HepG2 (cell line): Measurements from ENCODE around the gene TIRAP. TPM values are rescaled to one million over a fixed set of nuclear protein-coding genes. Genes with fewer than 3 reads are reported as not detected.

Experiments used
- ATAC-seq: fragments of 200-7000 bp; cut with Tn5 transposase; 3 replicates; pipeline ENCODE4 v1.9.1; 2020; ENCODE audit warnings: mild to moderate bottlenecking, moderate library complexity
- BruUV-seq: library from RNA; stranded (reverse); fragments of 400-500 nt; replicated peaks from 2 replicates; lab custom pipeline; 2021; lab: Mats Ljungman, UMichigan
- CTCF ChIA-PET: fragments of 300-600 bp; formaldehyde crosslinking; extraction: SDS; loops from one replicate; lab custom pipeline; 2021; ENCODE audit warnings: low total read pairs, inconsistent platforms, low intra/inter-chr PET ratio; lab: Yijun Ruan, JAX
- POLR2A ChIA-PET: fragments of 350-600 bp; sonication (Branson Sonifier 250); formaldehyde crosslinking; loops from one replicate; lab custom pipeline; 2020; ENCODE audit warnings: antibody characterized with exemption, inconsistent platforms; lab: Yijun Ruan, JAX
- DNase-seq: peaks from one replicate; pipeline ENCODE4 v3.0.0-alpha.2; 2015; ENCODE audit warnings: low spot score
- FAIRE-seq: peaks from 3 replicates; lab custom pipeline; 2011; peaks lifted over from hg19 to GRCh38; lab: Jason Lieb, UNC
- H2AFZ ChIP-seq: one replicate; pipeline ENCODE4 v1.6.1; 2011; ENCODE audit warnings: low read length, inconsistent platforms
- H3K27ac ChIP-seq: fragments of 300-600 bp; 3 replicates; pipeline ENCODE4 v1.8.0; 2011; ENCODE audit warnings: mixed run types, mild to moderate bottlenecking, mixed read lengths, low read length, inconsistent platforms; ENCODE audit not compliant: insufficient read depth; ENCODE audit errors: extremely low read length
- H3K27me3 ChIP-seq, 2 experiments: fragments of 200-600 bp in 1 of 2; 2 replicates in 1 of 2; 3 replicates in 1 of 2; pipeline versions ENCODE4 v1.6.0 to v1.8.0; 2011; ENCODE audit warnings: low read length in 2 of 2, mild to moderate bottlenecking in 2 of 2, moderate library complexity in 2 of 2, inconsistent platforms in 1 of 2; ENCODE audit not compliant: insufficient read depth in 2 of 2, control insufficient read depth in 1 of 2
- H3K36me3 ChIP-seq, 2 experiments: fragments of 200-600 bp in 1 of 2; replicated peaks in 1 of 2; 2 replicates in 1 of 2; 3 replicates in 1 of 2; pipeline versions ENCODE4 v1.5.1 to v1.8.0; 2011; ENCODE audit warnings: low read length in 2 of 2, inconsistent platforms in 1 of 2; ENCODE audit not compliant: insufficient read depth in 2 of 2, control insufficient read depth in 1 of 2
- H3K4me1 ChIP-seq: 2 replicates; pipeline ENCODE4 v1.5.1; 2012; ENCODE audit warnings: low read length, inconsistent platforms; ENCODE audit not compliant: insufficient read depth
- H3K4me2 ChIP-seq: 2 replicates; pipeline ENCODE4 v1.6.0; 2011; ENCODE audit warnings: low read depth, low read length, inconsistent platforms
- H3K4me3 ChIP-seq, 3 experiments: fragments of 200-600 bp in 1 of 3; sonication (generic), shearing (Covaris generic) in 1 of 3; replicated peaks in 1 of 3; 2 replicates each; pipeline ENCODE4 v1.5.1; 2011 to 2016; ENCODE audit warnings: low read length in 3 of 3, inconsistent platforms in 2 of 3, low read depth in 2 of 3, mild to moderate bottlenecking in 2 of 3, control low read depth in 1 of 3, mixed read lengths in 1 of 3; ENCODE audit not compliant: insufficient read depth in 1 of 3
- H3K79me2 ChIP-seq: one replicate; pipeline ENCODE4 v1.6.1; 2011; ENCODE audit warnings: low read length, inconsistent platforms; ENCODE audit not compliant: insufficient read depth
- H3K9ac ChIP-seq: 2 replicates; pipeline ENCODE4 v1.6.0; 2011; ENCODE audit warnings: mild to moderate bottlenecking, low read depth, low read length, inconsistent platforms; ENCODE audit not compliant: insufficient read depth
- H3K9me3 ChIP-seq: 2 replicates; pipeline ENCODE4 v1.5.1; 2012; ENCODE audit warnings: mild to moderate bottlenecking, low read length
- H4K20me1 ChIP-seq: 2 replicates; pipeline ENCODE4 v1.6.0; 2011; ENCODE audit warnings: inconsistent platforms, mild to moderate bottlenecking, low read length, moderate library complexity; ENCODE audit not compliant: insufficient read depth
- FOXM1 ChIP-seq: sonication (generic); formaldehyde crosslinking; IDR thresholded peaks from 2 replicates; pipeline ENCODE4 v1.5.0; 2020; ENCODE audit warnings: missing genetic modification reagents
- HIVEP1 ChIP-seq: sonication (generic); formaldehyde crosslinking; IDR thresholded peaks from 2 replicates; pipeline ENCODE4 v1.4.0; 2020; ENCODE audit warnings: mild to moderate bottlenecking, missing genetic modification reagents
- HNRNPH1 ChIP-seq: fragments of 200-400 bp; formaldehyde crosslinking; optimal IDR thresholded peaks from 2 replicates; pipeline ENCODE3; 2017; ENCODE audit warnings: mild to moderate bottlenecking, low read depth, low read length
- NFYC ChIP-seq: IDR thresholded peaks from 2 replicates; pipeline ENCODE4 v1.6.1; 2016; ENCODE audit warnings: missing genetic modification reagents, missing compliant biosample characterization
- PBX2 ChIP-seq: IDR thresholded peaks from 2 replicates; pipeline ENCODE4 v1.6.1; 2016; ENCODE audit warnings: control low read depth
- SMARCC2 ChIP-seq: fragments of 450-650 bp; IDR thresholded peaks from 2 replicates; pipeline ENCODE4 v1.6.1; 2017; ENCODE audit warnings: antibody characterized with exemption, mild to moderate bottlenecking
- THAP8 ChIP-seq: sonication (generic); formaldehyde crosslinking; IDR thresholded peaks from 2 replicates; pipeline ENCODE4 v1.5.1; 2020; ENCODE audit warnings: missing genetic modification reagents, mild to moderate bottlenecking, borderline replicate concordance
- TOPORS ChIP-seq: sonication (generic); formaldehyde crosslinking; IDR thresholded peaks from 2 replicates; pipeline ENCODE4 v1.8.0; 2023; ENCODE audit warnings: mild to moderate bottlenecking, missing genetic modification reagents
- U2AF1 ChIP-seq: fragments of 200-400 bp; formaldehyde crosslinking; optimal IDR thresholded peaks from 2 replicates; pipeline ENCODE3; 2017; ENCODE audit warnings: mild to moderate bottlenecking, low read depth, low read length
- YEATS4 ChIP-seq: sonication (generic); formaldehyde crosslinking; IDR thresholded peaks from 2 replicates; pipeline ENCODE4 v1.4.0; 2020; ENCODE audit warnings: missing genetic modification reagents, borderline replicate concordance
- ZFP36L1 ChIP-seq: sonication (generic); formaldehyde crosslinking; IDR thresholded peaks from 2 replicates; pipeline ENCODE4 v1.8.0; 2022; ENCODE audit warnings: mild to moderate bottlenecking, missing genetic modification reagents, moderate library complexity
- ZNF24 ChIP-seq: fragments of 450-650 bp; IDR thresholded peaks from 2 replicates; pipeline ENCODE4 v1.6.1; 2017; ENCODE audit warnings: antibody characterized with exemption, mild to moderate bottlenecking
- ZNF280B ChIP-seq: sonication (generic); formaldehyde crosslinking; IDR thresholded peaks from 2 replicates; pipeline ENCODE4 v1.5.0; 2020; ENCODE audit warnings: missing genetic modification reagents, mild to moderate bottlenecking, borderline replicate concordance
- ZNF574 ChIP-seq: sonication (generic); formaldehyde crosslinking; IDR thresholded peaks from 2 replicates; pipeline ENCODE4 v1.4.0; 2020; ENCODE audit warnings: missing genetic modification reagents
- ZNF577 ChIP-seq: sonication (generic); formaldehyde crosslinking; IDR thresholded peaks from 2 replicates; pipeline ENCODE4 v1.4.0; 2020; ENCODE audit warnings: mild to moderate bottlenecking, low read depth, missing genetic modification reagents, borderline replicate concordance
- ZNF724P ChIP-seq: sonication (generic); formaldehyde crosslinking; IDR thresholded peaks from 2 replicates; pipeline ENCODE4 v1.8.0; 2022; ENCODE audit warnings: missing genetic modification reagents, borderline replicate concordance
- ZXDC ChIP-seq: sonication (generic); formaldehyde crosslinking; IDR thresholded peaks from 2 replicates; pipeline ENCODE4 v1.5.0; 2020; ENCODE audit warnings: mild to moderate bottlenecking, missing genetic modification reagents
- WGBS: methylation state at CpG from one replicate; pipeline ENCODE4 v1.1.6; 2017; ENCODE audit warnings: low lambda C conversion rate; 5-methylcytosine and 5-hydroxymethylcytosine counted together
- in situ Hi-C: cut with HindIII; loops from 2 replicates; pipeline ENCODE4 v1.10.0; 2017; ENCODE audit warnings: low pct_unique_long_range_greater_than_20kb; ENCODE audit not compliant: extremely low pct_ligation_motif_present
- intact Hi-C: fragments of 100-400 bp; cut with micrococcal nuclease; formaldehyde crosslinking; loops from one replicate; pipeline ENCODE4 v1.10.0; 2022; ENCODE audit not compliant: unreplicated experiment
- polyA plus RNA-seq, 8 experiments: library from polyadenylated mRNA; depleted of rRNA in 3 of 8; stranded (reverse) in 7 of 8; unstranded in 1 of 8; fragments of >200 nt; fragmentation: Illumina TruSeq in 4 of 8; extraction: Trizol in 4 of 8; gene quantifications; 2 replicates each; pipeline versions ENCODE4 v1.2.1 to v1.2.3, GENCODE V29; 2011 to 2016; ENCODE audit warnings: low read depth in 4 of 8, missing spikeins in 1 of 8, mixed read lengths in 1 of 8; ENCODE audit not compliant: insufficient read depth in 1 of 8
- total RNA-seq, 5 experiments: library from RNA; depleted of rRNA; stranded (reverse); fragments of >200 nt; fragmentation: Illumina TruSeq; extraction: Trizol; gene quantifications; 2 replicates each; pipeline ENCODE4 v1.2.3, GENCODE V29; 2016; ENCODE audit warnings: low read depth in 1 of 5

Gene TIRAP
- total and polyA plus RNA-seq, 2 of the 13 experiments (the other 11 are each of a cell fraction or from before 2014, with no cell fraction given) = 5.4 to 5.7 TPM

GRCh38 chr11:126288237-126288636 is 5.3 kb downstream of the TIRAP start:
- H3K4me1 ChIP-seq = peaks cover 15% of the 10 kb centered on the region
- peaks cover 13 to 22% of the 10 kb centered on the region in 2 experiments; a peak in 2 of 5 replicates for H3K36me3 ChIP-seq
- CTCF ChIA-PET = no interaction called here
- H3K27ac ChIP-seq = no peak overlapping the region
- BruUV-seq = no TSS peak
- H3K79me2 ChIP-seq = peaks cover 10% of the 10 kb centered on the region
- intact Hi-C loops (no loop called here), in situ Hi-C loops (no loop called here)
- no peak overlapping the region for H3K4me3 ChIP-seq
- 92% methylated on average over 6 of the region's 6 CpGs for WGBS
- POLR2A ChIA-PET = no interaction called here
- no peak for ATAC-seq
- no peak overlapping the region for H3K4me2 ChIP-seq
- no peak overlapping the region for H3K9ac ChIP-seq
- H3K9me3 ChIP-seq = no peaks in the 10 kb centered on the region
- no peak for DNase-seq
- H4K20me1 ChIP-seq = no peaks in the 10 kb centered on the region
- no peaks in the 10 kb centered on the region for H3K27me3 ChIP-seq
- no peak overlapping the region for H2AFZ ChIP-seq
- FAIRE-seq = no peak
- TF ChIP-seq YEATS4 (CRISPR knock-in tag) = no peak
- no peak for TF ChIP-seq PBX2 (CRISPR knock-in tag)
- no peak for TF ChIP-seq U2AF1
- no peak for TF ChIP-seq ZNF724P (CRISPR knock-in tag)
- no peak for TF ChIP-seq ZNF280B (CRISPR knock-in tag)
- no peak for TF ChIP-seq THAP8
- TF ChIP-seq ZNF24 = no peak
- TF ChIP-seq HNRNPH1 = no peak
- TF ChIP-seq ZXDC (CRISPR knock-in tag) = no peak
- no peak for TF ChIP-seq HIVEP1
- no peak for TF ChIP-seq ZNF577 (CRISPR knock-in tag)
- TF ChIP-seq TOPORS (CRISPR knock-in tag) = no peak
- no peak for TF ChIP-seq ZFP36L1 (CRISPR knock-in tag)
- no peak for TF ChIP-seq SMARCC2
- TF ChIP-seq FOXM1 = no peak
- no peak for TF ChIP-seq ZNF574 (CRISPR knock-in tag)
- TF ChIP-seq NFYC (CRISPR knock-in tag) = no peak
